IPS-18a (cell line): ENCODE results near the gene EVX2.

ENCODE experiments used
- H3K27ac ChIP-seq: one replicate; pipeline ENCODE4 v1.5.1; 2013; ENCODE audit warnings: low read length
- H3K27me3 ChIP-seq: one replicate; pipeline ENCODE4 v1.6.1; 2013; ENCODE audit warnings: mild to moderate bottlenecking, low read length; ENCODE audit not compliant: control insufficient read depth, insufficient read depth
- H3K36me3 ChIP-seq: one replicate; pipeline ENCODE4 v1.6.1; 2013; ENCODE audit warnings: low read depth, low read length; ENCODE audit not compliant: control insufficient read depth
- H3K4me1 ChIP-seq: one replicate; pipeline ENCODE4 v1.6.1; 2013; ENCODE audit warnings: low read depth, low read length; ENCODE audit not compliant: control insufficient read depth
- H3K4me3 ChIP-seq: one replicate; pipeline ENCODE4 v1.5.1; 2013; ENCODE audit warnings: low read length
- H3K9ac ChIP-seq: one replicate; pipeline ENCODE4 v1.6.1; 2013; ENCODE audit warnings: mild to moderate bottlenecking, low read length, moderate library complexity
- H3K9me3 ChIP-seq: one replicate; pipeline ENCODE4 v1.6.1; 2013; ENCODE audit warnings: low read depth, low read length; ENCODE audit not compliant: control insufficient read depth

The EVX2 gene

DNA sequence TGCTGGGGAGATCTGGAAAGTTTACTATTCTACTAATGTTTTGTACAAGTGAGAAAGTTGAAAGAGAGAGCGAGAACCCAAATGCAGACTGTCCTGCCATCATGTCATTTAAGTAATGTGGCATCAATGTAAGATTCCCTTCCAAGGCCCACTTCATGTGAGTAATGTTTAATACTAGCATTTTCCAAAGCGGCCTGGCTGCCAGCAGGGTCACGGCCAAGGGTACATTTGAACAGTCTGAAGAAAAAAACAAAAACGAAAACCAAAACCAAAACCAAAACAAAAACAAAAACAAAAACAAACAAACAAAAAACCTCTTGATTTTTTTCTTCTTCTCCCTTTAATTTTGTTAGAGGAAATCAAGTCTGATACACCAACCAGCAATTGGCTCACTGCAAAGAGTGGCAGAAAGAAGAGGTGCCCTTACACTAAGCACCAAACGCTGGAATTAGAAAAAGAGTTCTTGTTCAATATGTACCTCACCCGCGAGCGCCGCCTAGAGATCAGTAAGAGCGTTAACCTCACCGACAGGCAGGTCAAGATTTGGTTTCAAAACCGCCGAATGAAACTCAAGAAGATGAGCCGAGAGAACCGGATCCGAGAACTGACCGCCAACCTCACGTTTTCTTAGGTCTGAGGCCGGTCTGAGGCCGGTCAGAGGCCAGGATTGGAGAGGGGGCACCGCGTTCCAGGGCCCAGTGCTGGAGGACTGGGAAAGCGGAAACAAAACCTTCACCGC lies 35.0 kb upstream of the EVX2 start:
- Histone ChIP-seq H3K9me3 (peaks cover 13% of the 10 kb centered on the region), H3K9ac (no peak overlapping the region), H3K4me1 (peaks cover 5% of the 10 kb centered on the region), H3K4me3 (no peak overlapping the region), H3K27ac (no peak overlapping the region), H3K27me3 (peaks cover 100% of the 10 kb centered on the region), H3K36me3 (no peaks in the 10 kb centered on the region)

DNA sequence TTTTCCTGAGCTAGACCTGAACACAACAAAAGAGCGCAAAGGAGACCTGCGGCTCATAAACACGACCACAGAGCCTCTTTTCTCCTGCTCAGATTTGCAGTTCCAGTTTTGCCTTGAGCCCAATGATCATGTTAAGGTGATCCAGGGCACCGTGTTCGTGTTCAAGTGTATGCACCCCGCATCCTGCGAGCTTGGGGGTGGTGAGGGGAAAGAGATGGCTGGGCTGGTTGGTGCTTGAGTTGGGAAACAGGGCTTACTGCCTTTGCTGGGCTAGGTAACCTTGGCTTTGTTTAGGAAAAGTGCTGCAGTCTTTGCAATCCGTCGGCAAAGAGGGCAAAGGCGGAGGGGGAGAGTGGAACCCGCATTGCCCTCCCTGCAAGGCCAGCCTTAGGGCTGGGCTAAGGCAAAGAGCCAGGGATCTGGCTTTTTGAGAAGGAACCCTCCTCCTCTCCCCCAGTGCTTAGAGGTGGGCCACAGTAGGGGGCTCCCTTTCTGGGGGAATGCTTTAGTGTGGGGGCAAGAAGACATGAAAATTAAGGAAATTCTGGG lies 34.1 kb upstream of the EVX2 start:
- Histone ChIP-seq H3K27me3 (peaks cover 100% of the 10 kb centered on the region), H3K4me1 (peaks cover 5% of the 10 kb centered on the region), H3K4me3 (no peak overlapping the region), H3K36me3 (no peaks in the 10 kb centered on the region), H3K27ac (no peak overlapping the region), H3K9ac (no peak overlapping the region), H3K9me3 (peaks cover 13% of the 10 kb centered on the region)

DNA sequence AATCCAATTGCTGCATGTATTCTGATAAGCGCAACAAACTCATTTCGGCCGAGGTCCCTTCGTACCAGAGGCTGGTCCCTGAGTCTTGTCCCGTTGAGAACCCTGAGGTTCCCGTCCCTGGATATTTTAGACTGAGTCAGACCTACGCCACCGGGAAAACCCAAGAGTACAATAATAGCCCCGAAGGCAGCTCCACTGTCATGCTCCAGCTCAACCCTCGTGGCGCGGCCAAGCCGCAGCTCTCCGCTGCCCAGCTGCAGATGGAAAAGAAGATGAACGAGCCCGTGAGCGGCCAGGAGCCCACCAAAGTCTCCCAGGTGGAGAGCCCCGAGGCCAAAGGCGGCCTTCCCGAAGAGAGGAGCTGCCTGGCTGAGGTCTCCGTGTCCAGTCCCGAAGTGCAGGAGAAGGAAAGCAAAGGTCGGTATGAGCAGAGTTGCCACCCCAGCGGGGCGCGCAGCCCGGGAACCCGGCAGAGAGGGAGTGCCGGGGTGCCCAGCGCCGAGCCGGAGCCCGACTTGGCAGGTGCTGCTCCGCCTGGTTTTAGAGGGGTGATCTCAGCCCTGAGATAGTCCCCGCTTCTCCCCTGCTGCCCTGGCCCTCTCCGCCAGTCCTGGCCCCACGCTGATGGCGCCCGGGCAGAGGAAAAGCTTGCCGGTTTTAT lies 33.5 kb upstream of the EVX2 start:
- H3K9ac ChIP-seq, result no peak overlapping the region
- H3K4me3 ChIP-seq, result no peak overlapping the region
- H3K27me3 ChIP-seq, result peaks cover 100% of the 10 kb centered on the region
- peaks cover 5% of the 10 kb centered on the region for H3K4me1 ChIP-seq
- no peak overlapping the region for H3K27ac ChIP-seq
- no peaks in the 10 kb centered on the region for H3K36me3 ChIP-seq
- peaks cover 13% of the 10 kb centered on the region for H3K9me3 ChIP-seq

DNA sequence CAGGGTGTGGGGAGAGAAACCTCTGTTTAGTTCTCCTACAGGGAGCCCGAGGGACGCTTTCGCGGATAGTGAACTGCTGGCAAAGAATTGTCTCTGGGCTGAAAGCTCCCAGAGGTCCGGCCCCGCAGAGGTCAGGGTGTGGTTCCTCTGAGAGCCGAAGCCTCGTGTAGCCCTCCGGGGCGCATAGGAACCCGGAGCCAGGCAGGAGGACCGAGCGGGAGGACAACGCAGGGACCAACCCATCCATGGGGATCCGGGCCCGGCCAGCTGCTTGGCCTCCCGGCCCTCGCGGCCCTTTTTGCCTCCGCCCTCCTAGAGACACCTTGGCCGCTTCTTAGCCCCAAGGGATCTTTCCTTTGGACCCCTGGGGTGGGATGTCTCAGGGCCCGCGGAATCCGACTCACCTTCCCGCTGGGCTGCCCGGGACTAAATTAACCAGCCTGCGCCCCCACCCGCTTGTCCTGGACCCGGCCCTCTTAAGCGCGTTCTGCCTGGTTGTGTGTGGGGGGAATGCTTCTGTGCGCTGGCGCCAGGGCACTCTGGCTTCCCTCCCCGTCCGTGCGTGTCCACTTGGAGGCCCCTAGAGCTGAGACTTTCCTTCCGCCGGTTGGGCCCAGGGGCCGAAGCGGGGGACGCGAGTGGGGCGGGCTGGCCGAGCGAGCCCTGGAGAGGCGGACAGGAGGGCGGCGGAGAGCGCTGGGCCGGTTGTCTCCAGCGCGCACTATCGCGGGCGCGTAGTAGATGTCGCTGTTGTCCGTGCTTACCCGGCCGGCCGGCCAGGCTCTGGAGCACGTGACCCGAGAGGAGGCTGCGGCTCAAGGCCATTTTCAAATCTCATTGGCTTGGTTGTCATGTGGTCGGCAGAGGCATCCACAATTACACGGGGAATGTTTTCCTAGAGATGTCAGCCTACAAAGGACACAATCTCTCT lies 32.4 kb upstream of the EVX2 start, which contains the start of gene HOXD10:
HOXD10 (plus strand) TSS at position 896 of the 931 bp plus-strand sequence. CDS start 56 bp downstream, outside the sequence.
- peaks cover 100% of the 10 kb centered on the region for H3K27me3 ChIP-seq
- H3K36me3 ChIP-seq, result no peaks in the 10 kb centered on the region
- H3K4me3 ChIP-seq, result no peak within 1 kb of the TSS
- no peak within 1 kb of the TSS for H3K27ac ChIP-seq
- H3K4me1 ChIP-seq, result peaks cover 2% of the 10 kb centered on the region
- no peak within 1 kb of the TSS for H3K9ac ChIP-seq
- peaks cover 13% of the 10 kb centered on the region for H3K9me3 ChIP-seq

DNA sequence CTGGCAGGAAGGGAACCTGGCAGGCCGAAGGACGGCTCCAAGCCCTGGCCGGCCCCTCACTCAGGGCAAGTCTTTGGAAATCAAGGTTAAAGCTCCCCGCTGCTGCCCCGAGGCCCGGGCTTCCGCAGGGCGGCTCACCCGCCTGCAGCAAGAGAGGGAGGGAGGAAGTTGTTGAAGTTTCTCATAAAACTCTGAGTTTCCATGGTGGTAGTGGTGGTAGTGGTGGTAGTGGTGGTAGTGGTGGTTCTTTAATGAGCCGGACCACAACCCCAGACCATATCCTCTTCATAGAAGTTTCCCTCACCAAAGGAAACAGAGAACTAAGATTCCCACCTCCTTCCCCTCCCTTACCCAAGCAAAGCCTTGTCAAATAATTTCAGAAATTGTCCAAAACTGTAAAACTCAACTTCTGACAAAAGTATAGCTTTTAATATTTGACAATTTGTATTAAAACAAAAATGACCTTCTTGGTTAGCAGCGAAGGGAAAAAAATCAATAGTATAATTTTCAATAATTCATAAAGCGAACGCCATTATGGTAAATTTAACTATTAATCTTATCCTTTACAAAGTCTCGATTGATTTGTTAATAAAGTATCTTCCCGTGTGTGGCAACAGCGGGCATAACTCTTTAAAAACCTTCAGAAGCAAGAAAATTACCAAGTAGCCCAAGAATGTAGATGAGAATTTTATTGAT lies 31.3 kb upstream of the EVX2 start:
- Histone ChIP-seq H3K27ac (no peak overlapping the region), H3K27me3 (peaks cover 100% of the 10 kb centered on the region)

DNA sequence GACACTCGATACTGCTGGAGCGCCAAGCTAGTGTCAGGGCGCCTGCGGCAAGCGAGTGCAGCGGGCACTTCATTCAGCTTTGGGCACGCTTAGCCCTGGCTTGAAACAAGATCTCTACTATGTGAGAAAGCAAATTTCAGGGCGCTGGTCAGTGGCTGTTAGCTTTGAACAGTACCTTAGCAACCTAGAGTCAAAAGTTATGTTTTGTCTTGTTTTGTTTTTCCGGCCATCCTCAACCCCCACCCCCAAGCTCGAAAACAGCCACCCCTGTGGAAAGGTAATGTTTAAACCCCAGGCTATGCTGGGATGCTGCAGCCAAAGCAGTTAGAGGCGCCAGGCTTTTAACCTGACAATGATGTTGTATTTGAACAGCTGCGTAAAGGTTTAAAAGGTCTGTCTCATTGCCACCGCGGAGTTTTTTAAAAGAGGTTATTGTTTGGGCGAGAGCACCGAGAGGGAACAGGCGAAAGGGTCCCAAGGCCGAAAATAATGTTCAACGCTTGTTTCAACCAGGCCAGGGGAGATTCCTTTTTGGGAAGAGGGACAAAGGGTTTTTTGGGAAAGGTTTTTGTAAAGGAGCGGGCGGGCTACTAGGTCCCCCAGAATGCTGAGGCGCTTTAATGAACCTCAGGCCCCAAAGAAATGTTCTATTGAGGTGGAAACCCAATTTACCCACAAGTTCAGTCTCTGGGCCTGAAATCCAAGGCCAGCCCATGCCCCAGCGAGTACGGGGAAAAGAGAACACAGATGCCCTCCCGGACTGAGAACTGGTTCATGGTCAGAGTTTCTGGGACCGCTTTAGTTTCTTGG lies 30.6 kb upstream of the EVX2 start:
- H3K36me3 ChIP-seq, result no peaks in the 10 kb centered on the region
- no peak overlapping the region for H3K27ac ChIP-seq
- H3K4me3 ChIP-seq, result no peak overlapping the region
- H3K4me1 ChIP-seq, result no peaks in the 10 kb centered on the region
- peaks cover 100% of the 10 kb centered on the region for H3K27me3 ChIP-seq
- no peak overlapping the region for H3K9ac ChIP-seq
- peaks cover 5% of the 10 kb centered on the region for H3K9me3 ChIP-seq

More for the DNA sequence above, 31.3 kb upstream of the EVX2 start:
- Histone ChIP-seq H3K36me3 (no peaks in the 10 kb centered on the region), H3K4me3 (no peak overlapping the region), H3K4me1 (no peaks in the 10 kb centered on the region), H3K9me3 (peaks cover 5% of the 10 kb centered on the region), H3K9ac (no peak overlapping the region)

DNA sequence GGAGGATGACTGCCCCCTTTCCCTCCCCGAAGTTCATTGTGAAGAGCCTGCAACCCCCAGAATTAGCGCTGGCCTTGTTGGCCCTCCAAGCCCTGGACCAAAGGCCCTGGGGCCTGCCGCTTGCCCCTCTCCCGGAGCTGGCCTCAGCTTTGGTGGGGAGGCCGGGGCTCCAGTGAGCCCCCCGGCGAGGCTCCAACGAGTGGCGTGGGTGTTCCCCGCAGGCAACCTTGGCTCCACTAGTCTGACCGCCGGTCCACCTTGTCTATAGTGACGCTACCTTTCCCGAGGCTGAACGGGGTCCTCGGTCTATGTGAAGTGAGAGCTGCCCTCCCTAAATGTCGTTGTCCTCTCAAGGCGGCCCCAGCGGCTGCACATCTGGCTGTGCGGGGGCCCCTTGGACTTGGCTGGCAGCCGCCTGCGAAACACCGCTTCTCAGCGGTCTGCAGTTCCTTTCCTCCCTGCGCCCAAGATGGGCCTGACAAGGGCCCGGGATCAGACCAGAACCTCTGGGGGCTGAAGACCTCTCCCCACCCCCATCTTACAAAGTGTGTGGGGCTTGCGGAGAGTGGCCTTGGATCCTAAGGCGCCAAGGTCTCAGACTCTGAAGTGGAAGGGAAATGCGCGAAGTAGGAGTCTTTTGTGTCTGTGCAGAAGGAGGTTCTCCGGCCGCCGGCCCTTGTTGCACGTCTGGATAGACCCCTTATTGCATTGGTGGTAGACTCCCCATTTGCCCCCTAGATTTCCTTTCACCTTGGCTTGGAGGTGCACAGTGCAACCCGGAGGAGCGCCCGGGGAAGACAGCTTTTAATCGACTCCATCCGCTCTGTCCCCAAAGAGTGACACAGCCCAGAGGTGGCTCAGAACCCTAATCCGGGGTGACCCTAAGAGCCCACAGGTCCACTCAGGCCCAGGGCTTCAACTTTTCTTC lies 28.9 kb upstream of the EVX2 start:
- Histone ChIP-seq H3K27ac (no peak overlapping the region), H3K27me3 (peaks cover 100% of the 10 kb centered on the region), H3K9ac (no peak overlapping the region), H3K4me3 (no peak overlapping the region), H3K9me3 (peaks cover 5% of the 10 kb centered on the region), H3K4me1 (no peaks in the 10 kb centered on the region), H3K36me3 (no peaks in the 10 kb centered on the region)

DNA sequence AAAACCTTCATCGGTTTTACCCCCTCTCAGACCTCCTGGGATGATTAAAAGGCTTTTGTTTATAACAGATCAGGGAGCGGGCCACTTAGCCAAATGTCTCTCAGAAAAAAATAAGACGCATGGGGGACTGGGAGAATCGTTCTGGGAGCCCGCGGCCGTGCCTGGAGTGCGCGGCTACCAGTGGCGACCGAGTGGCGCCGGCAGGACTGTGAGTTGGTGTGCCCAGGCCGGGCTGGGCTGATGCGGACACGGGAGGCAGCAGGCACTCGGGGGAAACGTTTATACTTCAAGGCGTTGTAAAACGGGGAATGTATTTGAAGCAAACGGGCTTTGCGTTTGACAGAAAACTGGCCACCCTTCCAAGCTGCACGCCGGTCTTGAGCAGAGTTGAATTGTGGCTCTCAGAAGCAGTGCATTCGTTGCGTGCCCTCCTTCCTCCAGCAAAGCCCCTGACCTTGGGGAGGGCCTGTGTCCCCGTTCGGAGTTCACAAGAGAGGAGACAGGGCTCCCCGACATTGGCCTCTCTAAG lies 28.1 kb upstream of the EVX2 start:
- Histone ChIP-seq H3K36me3 (no peaks in the 10 kb centered on the region), H3K9ac (no peak overlapping the region), H3K27ac (no peak overlapping the region), H3K9me3 (peaks cover 3% of the 10 kb centered on the region), H3K27me3 (peaks cover 99% of the 10 kb centered on the region), H3K4me1 (no peaks in the 10 kb centered on the region), H3K4me3 (no peak overlapping the region)

DNA sequence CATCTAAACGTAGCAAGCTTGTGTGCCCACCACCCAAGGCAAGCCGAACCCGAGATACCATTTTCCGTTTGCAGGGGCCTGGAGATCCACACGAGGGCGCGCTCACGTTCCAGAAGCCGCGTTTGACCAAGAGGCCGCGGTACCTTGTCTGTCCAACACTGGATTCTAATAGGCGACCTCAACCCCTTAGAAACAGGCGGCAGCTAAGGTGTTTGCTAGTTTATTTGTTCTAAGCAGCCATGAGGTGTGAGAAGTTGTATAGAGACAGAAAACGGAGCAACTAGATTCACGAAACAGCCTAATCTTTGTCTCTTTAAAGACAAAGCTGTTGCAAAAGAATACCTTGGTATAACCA lies 27.5 kb upstream of the EVX2 start:
- Histone ChIP-seq H3K27ac (no peak overlapping the region), H3K4me3 (no peak overlapping the region), H3K36me3 (no peaks in the 10 kb centered on the region), H3K9ac (no peak overlapping the region), H3K27me3 (peaks cover 99% of the 10 kb centered on the region), H3K9me3 (no peaks in the 10 kb centered on the region), H3K4me1 (no peaks in the 10 kb centered on the region)
